ENCODE data around the gene GATA5. TPM values are rescaled to one million over a fixed set of nuclear protein-coding genes. Genes with fewer than 3 reads are reported as not detected.

The GATA5 gene
- polyA plus RNA-seq, 1 of the 3 experiments (the other 2 are of a cell fraction), result not detected

- TF ChIP-seq FOXJ3 (CRISPR knock-in tag; IDR thresholded peaks at IDR 0.05) (no peak), EP300 (IDR thresholded peaks at IDR 0.05; ENCODE audit: borderline replicate concordance in 1 of 2, low read depth in 1 of 2, low read length in 1 of 2) (no peak)
- TF ChIP-seq, protein P1, sequence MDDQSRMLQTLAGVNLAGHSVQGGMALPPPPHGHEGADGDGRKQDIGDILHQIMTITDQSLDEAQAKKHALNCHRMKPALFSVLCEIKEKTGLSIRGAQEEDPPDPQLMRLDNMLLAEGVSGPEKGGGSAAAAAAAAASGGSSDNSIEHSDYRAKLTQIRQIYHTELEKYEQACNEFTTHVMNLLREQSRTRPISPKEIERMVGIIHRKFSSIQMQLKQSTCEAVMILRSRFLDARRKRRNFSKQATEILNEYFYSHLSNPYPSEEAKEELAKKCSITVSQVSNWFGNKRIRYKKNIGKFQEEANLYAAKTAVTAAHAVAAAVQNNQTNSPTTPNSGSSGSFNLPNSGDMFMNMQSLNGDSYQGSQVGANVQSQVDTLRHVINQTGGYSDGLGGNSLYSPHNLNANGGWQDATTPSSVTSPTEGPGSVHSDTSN (IDR thresholded peaks at IDR 0.05), result no peak
- TF ChIP-seq, protein P2, sequence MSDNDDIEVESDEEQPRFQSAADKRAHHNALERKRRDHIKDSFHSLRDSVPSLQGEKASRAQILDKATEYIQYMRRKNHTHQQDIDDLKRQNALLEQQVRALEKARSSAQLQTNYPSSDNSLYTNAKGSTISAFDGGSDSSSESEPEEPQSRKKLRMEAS (IDR thresholded peaks at IDR 0.05; ENCODE audit: low read depth), result no peak
Measured at GRCh38 chr20:62441987-62442539, 33.7 kb downstream of the GATA5 start (continued).

DNA sequence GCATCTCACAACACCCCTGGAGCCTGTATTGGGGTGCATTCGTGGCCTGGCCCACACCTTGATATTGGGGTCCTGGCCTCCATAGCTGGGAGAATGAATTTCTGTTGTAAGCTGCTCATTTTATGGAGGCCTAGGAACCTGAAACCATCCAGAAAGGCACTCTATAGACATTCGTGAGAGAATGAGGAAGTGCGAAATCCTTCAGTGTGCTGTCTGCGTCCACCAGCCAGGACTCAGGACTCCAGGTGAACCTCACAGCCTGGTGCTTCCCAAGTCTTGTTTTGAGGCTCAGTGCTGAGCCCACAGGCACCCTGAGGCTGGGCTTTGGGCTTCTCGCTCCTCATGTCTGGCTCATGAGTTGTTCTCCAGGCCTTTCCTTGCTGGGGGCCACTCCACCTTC, 36.6 kb downstream of the GATA5 start:
- no peaks in the 10 kb centered on the region; a peak in 1 of 4 replicates for H3K4me1 ChIP-seq (ENCODE audit: control insufficient read depth in 1 of 2, insufficient read depth in 2 of 2, low read depth in 1 of 2, low read length in 1 of 2)
- no peaks in the 10 kb centered on the region for H3K9me3 ChIP-seq
- H3K79me2 ChIP-seq (ENCODE audit: insufficient read depth), result no peaks in the 10 kb centered on the region
- POLR2A ChIA-PET, result no interaction called here
- H3F3A ChIP-seq (replicated peaks; ENCODE audit: insufficient read depth), result no peaks in the 10 kb centered on the region
- H3K27me3 ChIP-seq (ENCODE audit: insufficient read depth), result no peaks in the 10 kb centered on the region; the same call in 1 of the 2 replicates
- H3K4me3 ChIP-seq (ENCODE audit: low read depth in 2 of 2, low read length in 1 of 2), result no peak overlapping the region
- WGBS (ENCODE audit: low lambda C conversion rate), result 60% methylated on average over 1 of the region's 5 CpGs
- H4K20me1 ChIP-seq (ENCODE audit: insufficient read depth), result no peaks in the 10 kb centered on the region
- no peaks in the 10 kb centered on the region for H3K36me3 ChIP-seq (replicated peaks in 1 of 2; ENCODE audit: control insufficient read depth in 1 of 2, insufficient read depth in 2 of 2, low read length in 1 of 2)
- no peak for DNase-seq
- H3K4me2 ChIP-seq, result no peak overlapping the region
- CTCF ChIA-PET, result interaction anchor here (0.7 to 1.8 kb wide), 2 partner anchors 11 to 29 kb away, joined by 3 to 5 read pairs; no protein-coding TSS in a partner anchor
- TF ChIP-seq EZH2phosphoT487 (IDR thresholded peaks at IDR 0.05; ENCODE audit: borderline replicate concordance, low read depth) (no peak), USF2 (IDR thresholded peaks at IDR 0.05; ENCODE audit: borderline replicate concordance, low read depth, low read length) (no peak), TEAD4 (IDR thresholded peaks at IDR 0.05; ENCODE audit: borderline replicate concordance, insufficient read depth) (no peak), NRF1 (IDR thresholded peaks at IDR 0.05; ENCODE audit: low read depth, low read length) (no peak), JUND (IDR thresholded peaks at IDR 0.05) (no peak), RCOR1 (IDR thresholded peaks at IDR 0.05; ENCODE audit: low read length) (no peak), CHD2 (IDR thresholded peaks at IDR 0.05; ENCODE audit: low read length, partially characterized antibody) (no peak), IRF3 (IDR thresholded peaks at IDR 0.05; ENCODE audit: low read depth, low read length) (no peak), EP300 (IDR thresholded peaks at IDR 0.05; ENCODE audit: borderline replicate concordance in 1 of 2, low read depth in 1 of 2, low read length in 1 of 2) (no peak), SMC3 (IDR thresholded peaks at IDR 0.05; ENCODE audit: low read depth, low read length) (no peak), YY1 (IDR thresholded peaks at IDR 0.05; ENCODE audit: low read depth) (no peak), SIN3A (IDR thresholded peaks at IDR 0.05; ENCODE audit: borderline replicate concordance, low read depth, low read length) (no peak)
- TF ChIP-seq, protein P2 (IDR thresholded peaks at IDR 0.05; ENCODE audit: low read depth), result no peak
- TF ChIP-seq, protein P3, sequence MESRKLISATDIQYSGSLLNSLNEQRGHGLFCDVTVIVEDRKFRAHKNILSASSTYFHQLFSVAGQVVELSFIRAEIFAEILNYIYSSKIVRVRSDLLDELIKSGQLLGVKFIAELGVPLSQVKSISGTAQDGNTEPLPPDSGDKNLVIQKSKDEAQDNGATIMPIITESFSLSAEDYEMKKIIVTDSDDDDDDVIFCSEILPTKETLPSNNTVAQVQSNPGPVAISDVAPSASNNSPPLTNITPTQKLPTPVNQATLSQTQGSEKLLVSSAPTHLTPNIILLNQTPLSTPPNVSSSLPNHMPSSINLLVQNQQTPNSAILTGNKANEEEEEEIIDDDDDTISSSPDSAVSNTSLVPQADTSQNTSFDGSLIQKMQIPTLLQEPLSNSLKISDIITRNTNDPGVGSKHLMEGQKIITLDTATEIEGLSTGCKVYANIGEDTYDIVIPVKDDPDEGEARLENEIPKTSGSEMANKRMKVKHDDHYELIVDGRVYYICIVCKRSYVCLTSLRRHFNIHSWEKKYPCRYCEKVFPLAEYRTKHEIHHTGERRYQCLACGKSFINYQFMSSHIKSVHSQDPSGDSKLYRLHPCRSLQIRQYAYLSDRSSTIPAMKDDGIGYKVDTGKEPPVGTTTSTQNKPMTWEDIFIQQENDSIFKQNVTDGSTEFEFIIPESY (IDR thresholded peaks at IDR 0.05; ENCODE audit: borderline replicate concordance, low read depth), result no peak
- TF ChIP-seq, protein P4, sequence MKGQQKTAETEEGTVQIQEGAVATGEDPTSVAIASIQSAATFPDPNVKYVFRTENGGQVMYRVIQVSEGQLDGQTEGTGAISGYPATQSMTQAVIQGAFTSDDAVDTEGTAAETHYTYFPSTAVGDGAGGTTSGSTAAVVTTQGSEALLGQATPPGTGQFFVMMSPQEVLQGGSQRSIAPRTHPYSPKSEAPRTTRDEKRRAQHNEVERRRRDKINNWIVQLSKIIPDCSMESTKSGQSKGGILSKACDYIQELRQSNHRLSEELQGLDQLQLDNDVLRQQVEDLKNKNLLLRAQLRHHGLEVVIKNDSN (IDR thresholded peaks at IDR 0.05; ENCODE audit: borderline replicate concordance, low read depth), result no peak
- H3K9ac ChIP-seq, result no peak overlapping the region
- no peak overlapping the region for H3K27ac ChIP-seq (ENCODE audit: low read depth in 2 of 2, low read length in 1 of 2)
- no peak overlapping the region for H2AFZ ChIP-seq (ENCODE audit: low read depth)
- no peaks in the 10 kb centered on the region for H3K9me2 ChIP-seq
